ENCODE data around the gene NSUN4.

DNA sequence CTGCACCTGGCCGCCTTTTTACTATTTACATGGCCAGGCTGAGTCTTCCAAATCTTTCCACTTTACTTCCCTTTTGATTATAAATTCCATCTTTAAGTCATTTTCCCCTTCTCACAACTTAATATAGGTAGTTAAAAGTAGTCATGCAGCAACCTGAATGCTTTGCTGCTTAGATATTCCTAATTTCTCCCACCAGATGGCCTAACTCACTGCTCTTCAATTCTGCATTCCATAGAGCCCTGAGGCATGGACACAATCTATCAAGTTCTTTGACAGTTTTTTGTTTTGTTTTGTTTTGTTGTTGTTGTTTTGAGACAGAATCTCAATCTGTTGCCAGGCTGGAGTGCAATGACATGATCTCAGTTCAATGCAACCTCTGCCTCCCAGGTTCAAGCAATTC lies 31.8 kb downstream of the NSUN4 start:
- no peak for TF ChIP-seq POLR2A (IDR thresholded peaks at IDR 0.05)
- TF ChIP-seq, protein P1, sequence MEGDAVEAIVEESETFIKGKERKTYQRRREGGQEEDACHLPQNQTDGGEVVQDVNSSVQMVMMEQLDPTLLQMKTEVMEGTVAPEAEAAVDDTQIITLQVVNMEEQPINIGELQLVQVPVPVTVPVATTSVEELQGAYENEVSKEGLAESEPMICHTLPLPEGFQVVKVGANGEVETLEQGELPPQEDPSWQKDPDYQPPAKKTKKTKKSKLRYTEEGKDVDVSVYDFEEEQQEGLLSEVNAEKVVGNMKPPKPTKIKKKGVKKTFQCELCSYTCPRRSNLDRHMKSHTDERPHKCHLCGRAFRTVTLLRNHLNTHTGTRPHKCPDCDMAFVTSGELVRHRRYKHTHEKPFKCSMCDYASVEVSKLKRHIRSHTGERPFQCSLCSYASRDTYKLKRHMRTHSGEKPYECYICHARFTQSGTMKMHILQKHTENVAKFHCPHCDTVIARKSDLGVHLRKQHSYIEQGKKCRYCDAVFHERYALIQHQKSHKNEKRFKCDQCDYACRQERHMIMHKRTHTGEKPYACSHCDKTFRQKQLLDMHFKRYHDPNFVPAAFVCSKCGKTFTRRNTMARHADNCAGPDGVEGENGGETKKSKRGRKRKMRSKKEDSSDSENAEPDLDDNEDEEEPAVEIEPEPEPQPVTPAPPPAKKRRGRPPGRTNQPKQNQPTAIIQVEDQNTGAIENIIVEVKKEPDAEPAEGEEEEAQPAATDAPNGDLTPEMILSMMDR (IDR thresholded peaks at IDR 0.05) = no peak
